HepG2 (cell line): Measurements from ENCODE around the gene XK. TPM values are rescaled to one million over a fixed set of nuclear protein-coding genes. Genes with fewer than 3 reads are reported as not detected.

Experiments
- ATAC-seq: fragments of 200-7000 bp; cut with Tn5 transposase; 3 replicates; pipeline ENCODE4 v1.9.1; 2020; ENCODE audit warnings: mild to moderate bottlenecking, moderate library complexity
- BruUV-seq: library from RNA; stranded (reverse); fragments of 400-500 nt; replicated peaks from 2 replicates; lab custom pipeline; 2021; lab: Mats Ljungman, UMichigan
- CTCF ChIA-PET: fragments of 300-600 bp; formaldehyde crosslinking; extraction: SDS; loops from one replicate; lab custom pipeline; 2021; ENCODE audit warnings: low total read pairs, inconsistent platforms, low intra/inter-chr PET ratio; lab: Yijun Ruan, JAX
- POLR2A ChIA-PET: fragments of 350-600 bp; sonication (Branson Sonifier 250); formaldehyde crosslinking; loops from one replicate; lab custom pipeline; 2020; ENCODE audit warnings: antibody characterized with exemption, inconsistent platforms; lab: Yijun Ruan, JAX
- DNase-seq: peaks from one replicate; pipeline ENCODE4 v3.0.0-alpha.2; 2015; ENCODE audit warnings: low spot score
- FAIRE-seq: peaks from 3 replicates; lab custom pipeline; 2011; peaks lifted over from hg19 to GRCh38; lab: Jason Lieb, UNC
- H2AFZ ChIP-seq: one replicate; pipeline ENCODE4 v1.6.1; 2011; ENCODE audit warnings: low read length, inconsistent platforms
- H3K27ac ChIP-seq: fragments of 300-600 bp; 3 replicates; pipeline ENCODE4 v1.8.0; 2011; ENCODE audit warnings: mixed run types, mild to moderate bottlenecking, mixed read lengths, low read length, inconsistent platforms; ENCODE audit not compliant: insufficient read depth; ENCODE audit errors: extremely low read length
- H3K27me3 ChIP-seq, 2 experiments: fragments of 200-600 bp in 1 of 2; 2 replicates in 1 of 2; 3 replicates in 1 of 2; pipeline versions ENCODE4 v1.6.0 to v1.8.0; 2011; ENCODE audit warnings: low read length in 2 of 2, mild to moderate bottlenecking in 2 of 2, moderate library complexity in 2 of 2, inconsistent platforms in 1 of 2; ENCODE audit not compliant: insufficient read depth in 2 of 2, control insufficient read depth in 1 of 2
- H3K36me3 ChIP-seq, 2 experiments: fragments of 200-600 bp in 1 of 2; replicated peaks in 1 of 2; 2 replicates in 1 of 2; 3 replicates in 1 of 2; pipeline versions ENCODE4 v1.5.1 to v1.8.0; 2011; ENCODE audit warnings: low read length in 2 of 2, inconsistent platforms in 1 of 2; ENCODE audit not compliant: insufficient read depth in 2 of 2, control insufficient read depth in 1 of 2
- H3K4me1 ChIP-seq: 2 replicates; pipeline ENCODE4 v1.5.1; 2012; ENCODE audit warnings: low read length, inconsistent platforms; ENCODE audit not compliant: insufficient read depth
- H3K4me2 ChIP-seq: 2 replicates; pipeline ENCODE4 v1.6.0; 2011; ENCODE audit warnings: low read depth, low read length, inconsistent platforms
- H3K4me3 ChIP-seq, 3 experiments: fragments of 200-600 bp in 1 of 3; sonication (generic), shearing (Covaris generic) in 1 of 3; replicated peaks in 1 of 3; 2 replicates each; pipeline ENCODE4 v1.5.1; 2011 to 2016; ENCODE audit warnings: low read length in 3 of 3, inconsistent platforms in 2 of 3, low read depth in 2 of 3, mild to moderate bottlenecking in 2 of 3, control low read depth in 1 of 3, mixed read lengths in 1 of 3; ENCODE audit not compliant: insufficient read depth in 1 of 3
- H3K79me2 ChIP-seq: one replicate; pipeline ENCODE4 v1.6.1; 2011; ENCODE audit warnings: low read length, inconsistent platforms; ENCODE audit not compliant: insufficient read depth
- H3K9ac ChIP-seq: 2 replicates; pipeline ENCODE4 v1.6.0; 2011; ENCODE audit warnings: mild to moderate bottlenecking, low read depth, low read length, inconsistent platforms; ENCODE audit not compliant: insufficient read depth
- H3K9me3 ChIP-seq: 2 replicates; pipeline ENCODE4 v1.5.1; 2012; ENCODE audit warnings: mild to moderate bottlenecking, low read length
- H4K20me1 ChIP-seq: 2 replicates; pipeline ENCODE4 v1.6.0; 2011; ENCODE audit warnings: inconsistent platforms, mild to moderate bottlenecking, low read length, moderate library complexity; ENCODE audit not compliant: insufficient read depth
- FOXC1 ChIP-seq: sonication (generic); formaldehyde crosslinking; IDR thresholded peaks from 2 replicates; pipeline ENCODE4 v1.8.0; 2022; ENCODE audit warnings: mild to moderate bottlenecking, missing genetic modification reagents, borderline replicate concordance
- KAT7 ChIP-seq: IDR thresholded peaks from 2 replicates; pipeline ENCODE4 v1.6.1; 2018; ENCODE audit warnings: borderline replicate concordance, missing compliant biosample characterization
- MIER2 ChIP-seq: IDR thresholded peaks from 2 replicates; pipeline ENCODE4 v1.6.1; 2016; ENCODE audit warnings: missing biosample characterization, missing genetic modification reagents
- RXRB ChIP-seq: IDR thresholded peaks from 2 replicates; pipeline ENCODE4 v1.6.1; 2016; ENCODE audit warnings: borderline replicate concordance, missing genetic modification reagents, missing compliant biosample characterization
- SP140L ChIP-seq: sonication (generic); formaldehyde crosslinking; IDR thresholded peaks from 2 replicates; pipeline ENCODE4 v1.4.0; 2020; ENCODE audit warnings: missing genetic modification reagents, borderline replicate concordance
- THAP8 ChIP-seq: sonication (generic); formaldehyde crosslinking; IDR thresholded peaks from 2 replicates; pipeline ENCODE4 v1.5.1; 2020; ENCODE audit warnings: missing genetic modification reagents, mild to moderate bottlenecking, borderline replicate concordance
- ZBTB26 ChIP-seq: IDR thresholded peaks from 2 replicates; pipeline ENCODE4 v1.6.1; 2016; ENCODE audit warnings: missing compliant biosample characterization, missing genetic modification reagents, borderline replicate concordance
- ZNF136 ChIP-seq: sonication (generic); formaldehyde crosslinking; IDR thresholded peaks from 2 replicates; pipeline ENCODE4 v1.8.1; 2022; ENCODE audit warnings: low read depth, mild to moderate bottlenecking, moderate library complexity, missing genetic modification reagents
- ZNF260 ChIP-seq: sonication (generic); formaldehyde crosslinking; IDR thresholded peaks from 2 replicates; pipeline ENCODE4 v1.4.0; 2020; ENCODE audit warnings: missing genetic modification reagents, low read depth, mild to moderate bottlenecking, borderline replicate concordance
- ZNF33B ChIP-seq: sonication (generic); formaldehyde crosslinking; IDR thresholded peaks from 2 replicates; pipeline ENCODE4 v1.5.1; 2020; ENCODE audit warnings: mild to moderate bottlenecking, missing genetic modification reagents
- WGBS: methylation state at CpG from one replicate; pipeline ENCODE4 v1.1.6; 2017; ENCODE audit warnings: low lambda C conversion rate; 5-methylcytosine and 5-hydroxymethylcytosine counted together
- in situ Hi-C: cut with HindIII; loops from 2 replicates; pipeline ENCODE4 v1.10.0; 2017; ENCODE audit warnings: low pct_unique_long_range_greater_than_20kb; ENCODE audit not compliant: extremely low pct_ligation_motif_present
- intact Hi-C: fragments of 100-400 bp; cut with micrococcal nuclease; formaldehyde crosslinking; loops from one replicate; pipeline ENCODE4 v1.10.0; 2022; ENCODE audit not compliant: unreplicated experiment
- polyA plus RNA-seq, 8 experiments: library from polyadenylated mRNA; depleted of rRNA in 3 of 8; stranded (reverse) in 7 of 8; unstranded in 1 of 8; fragments of >200 nt; fragmentation: Illumina TruSeq in 4 of 8; extraction: Trizol in 4 of 8; gene quantifications; 2 replicates each; pipeline versions ENCODE4 v1.2.1 to v1.2.3, GENCODE V29; 2011 to 2016; ENCODE audit warnings: low read depth in 4 of 8, missing spikeins in 1 of 8, mixed read lengths in 1 of 8; ENCODE audit not compliant: insufficient read depth in 1 of 8
- total RNA-seq, 5 experiments: library from RNA; depleted of rRNA; stranded (reverse); fragments of >200 nt; fragmentation: Illumina TruSeq; extraction: Trizol; gene quantifications; 2 replicates each; pipeline ENCODE4 v1.2.3, GENCODE V29; 2016; ENCODE audit warnings: low read depth in 1 of 5

The XK gene
- total and polyA plus RNA-seq, 2 of the 13 experiments (the other 11 are each of a cell fraction or from before 2014, with no cell fraction given), result not detected

- Histone ChIP-seq H3K9ac (no peak overlapping the region), H2AFZ (no peak overlapping the region), H3K9me3 (no peaks in the 10 kb centered on the region), H3K4me1 (no peaks in the 10 kb centered on the region), H3K4me3 (no peak overlapping the region), H4K20me1 (no peaks in the 10 kb centered on the region), H3K4me2 (no peak overlapping the region), H3K36me3 (no peaks in the 10 kb centered on the region), H3K27ac (no peak overlapping the region), H3K27me3 (no peaks in the 10 kb centered on the region), H3K79me2 (no peaks in the 10 kb centered on the region)
- intact Hi-C loops (no loop called here), in situ Hi-C loops (no loop called here)
- TF ChIP-seq KAT7 (CRISPR knock-in tag), result no peak
- TF ChIP-seq FOXC1, result no peak
- TF ChIP-seq ZNF136 (CRISPR knock-in tag), result no peak
- no peak for TF ChIP-seq ZNF33B
- no peak for TF ChIP-seq THAP8 (CRISPR knock-in tag)
- no peak for TF ChIP-seq MIER2 (CRISPR knock-in tag)
- no peak for TF ChIP-seq SP140L
- no TSS peak for BruUV-seq
- no peak for FAIRE-seq
- no peak for ATAC-seq
- ChIA-PET POLR2A (no interaction called here), CTCF (no interaction called here)
- WGBS, result 4% methylated on average over 1 of the region's 1 CpG
- DNase-seq, result no peak
These were observed 26.5 kb upstream of the XK start for GRCh38 chrX:37659047-37659446.

GRCh38 chrX:37662181-37662580 lies 23.4 kb upstream of the XK start:
- WGBS, result 18% methylated on average over 2 of the region's 4 CpGs
- BruUV-seq, result no TSS peak

More at GRCh38 chrX:37662181-37662580, 23.4 kb upstream of the XK start:
- Histone ChIP-seq H3K36me3 (no peaks in the 10 kb centered on the region), H3K27ac (no peak overlapping the region), H3K9me3 (no peaks in the 10 kb centered on the region), H2AFZ (no peak overlapping the region), H3K27me3 (no peaks in the 10 kb centered on the region), H3K4me3 (no peak overlapping the region)
- in situ Hi-C loops, result no loop called here
- CTCF ChIA-PET, result no interaction called here
- intact Hi-C loops, result no loop called here
- DNase-seq, result no peak
- no peak for TF ChIP-seq ZNF260
- no peak for TF ChIP-seq RXRB (CRISPR knock-in tag)
- TF ChIP-seq ZBTB26 (CRISPR knock-in tag), result no peak
- TF ChIP-seq, all 625 proteins: peak for 0
- FAIRE-seq, result no peak
- no peak overlapping the region for H3K9ac ChIP-seq
- H3K79me2 ChIP-seq, result no peaks in the 10 kb centered on the region
- ATAC-seq, result no peak
- H3K4me2 ChIP-seq, result no peak overlapping the region
- no peaks in the 10 kb centered on the region for H3K4me1 ChIP-seq
- no peaks in the 10 kb centered on the region for H4K20me1 ChIP-seq
- POLR2A ChIA-PET, result no interaction called here
